GM12874 (cell line): Measurements from ENCODE around the gene GIPC1.

Experiments used
- CTCF ChIP-seq: IDR thresholded peaks from 2 replicates; pipeline ENCODE4 v1.5.1; 2011; ENCODE audit warnings: low read depth, mild to moderate bottlenecking, control low read depth, low read length, moderate library complexity; ENCODE audit not compliant: insufficient read depth

The GIPC1 gene

GRCh38 chr19:14449321-14449720 lies 46.6 kb downstream of the GIPC1 start:
- no peak for TF ChIP-seq CTCF

- TF ChIP-seq CTCF: no peak
These were observed 49.4 kb downstream of the GIPC1 start for GRCh38 chr19:14446336-14447036.

GRCh38 chr19:14443632-14444216 lies 52.2 kb downstream of the GIPC1 start:
- no peak for TF ChIP-seq CTCF

- no peak for TF ChIP-seq CTCF
These were observed 52.9 kb downstream of the GIPC1 start for GRCh38 chr19:14442891-14443631.

GRCh38 chr19:14441041-14441938 lies 54.6 kb downstream of the GIPC1 start:
- TF ChIP-seq CTCF: no peak

GRCh38 chr19:14440049-14440448 lies 55.9 kb downstream of the GIPC1 start:
- no peak for TF ChIP-seq CTCF

GRCh38 chr19:14439014-14439413 lies 56.9 kb downstream of the GIPC1 start:
- no peak for TF ChIP-seq CTCF
